HPDE6-E6E7 (cell line): ENCODE data around the gene METTL14.

Experiments used
- DNase-seq: peaks from one replicate; pipeline ENCODE4 v3.0.0; 2011; ENCODE audit warnings: missing footprints; ENCODE audit errors: extremely low spot score

METTL14 gene

DNA sequence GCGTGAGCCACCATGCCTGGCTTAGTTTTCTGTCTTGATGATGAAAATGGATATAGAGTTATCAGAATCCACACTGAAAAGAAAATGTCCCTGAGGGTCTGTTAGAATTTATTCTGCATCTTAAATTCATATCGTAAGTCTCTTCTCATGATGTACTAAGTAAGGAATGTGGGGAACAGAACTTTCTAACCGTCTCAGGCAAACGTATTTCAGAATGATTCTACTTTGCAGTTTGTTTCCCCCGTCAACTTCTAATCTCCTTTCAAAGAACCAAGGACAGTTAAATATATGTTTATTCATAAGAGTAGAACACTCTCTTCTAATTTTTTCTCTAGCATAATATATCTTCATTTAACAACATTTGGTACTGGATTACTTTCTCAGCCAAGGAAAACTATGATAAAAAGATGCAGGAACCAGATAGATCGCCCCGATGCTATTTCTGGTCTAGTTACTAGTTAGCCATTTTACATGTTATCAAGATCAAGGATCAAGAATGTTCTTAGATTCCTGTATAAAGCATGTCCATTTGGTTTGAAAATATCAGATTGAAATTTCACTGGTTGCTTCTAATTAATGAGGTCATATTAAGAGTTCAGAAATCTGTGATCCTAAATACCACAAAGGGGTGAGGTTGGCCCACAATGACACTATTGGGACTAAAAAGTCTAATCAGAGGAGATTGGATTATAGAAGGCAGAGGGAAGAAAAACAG lies 49.5 kb downstream of the METTL14 start:
- DNase-seq = no peak

GRCh38 chr4:118736900-118737299 lies 51.7 kb downstream of the METTL14 start:
- no peak for DNase-seq

- no peak for DNase-seq
These were observed 52.9 kb downstream of the METTL14 start for GRCh38 chr4:118738090-118738489.

DNA sequence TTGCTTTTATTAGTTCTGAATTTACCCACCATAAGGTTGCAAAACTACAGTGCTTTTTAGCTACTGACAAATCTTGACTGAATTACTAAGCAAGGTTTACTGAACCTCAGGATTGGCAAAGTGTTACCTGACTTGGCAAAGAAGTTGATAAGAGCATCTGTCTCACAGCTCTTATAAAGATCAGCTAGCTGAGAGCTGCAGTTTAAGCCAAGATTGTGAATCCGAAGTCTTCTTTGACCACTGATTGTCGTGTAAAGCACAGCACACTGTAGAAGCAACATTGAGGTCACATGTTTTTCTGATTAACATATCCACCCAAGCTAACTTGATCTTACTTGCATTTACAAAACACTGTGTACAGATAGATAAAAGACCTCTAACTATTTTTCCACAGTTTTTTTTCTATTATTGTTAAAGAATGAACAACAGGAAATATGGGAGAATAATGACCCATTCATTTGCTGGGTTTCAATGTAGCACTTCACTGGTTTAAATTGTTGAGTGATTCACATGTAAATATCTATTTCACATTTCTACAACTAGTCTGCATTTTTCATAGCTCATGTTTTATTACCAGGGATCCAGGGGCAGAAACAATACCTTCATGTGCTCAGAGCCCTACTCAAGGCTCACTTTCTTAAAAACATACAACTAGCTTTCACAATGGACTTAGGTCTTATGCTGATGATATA lies 54.0 kb downstream of the METTL14 start:
- no peak for DNase-seq

DNA sequence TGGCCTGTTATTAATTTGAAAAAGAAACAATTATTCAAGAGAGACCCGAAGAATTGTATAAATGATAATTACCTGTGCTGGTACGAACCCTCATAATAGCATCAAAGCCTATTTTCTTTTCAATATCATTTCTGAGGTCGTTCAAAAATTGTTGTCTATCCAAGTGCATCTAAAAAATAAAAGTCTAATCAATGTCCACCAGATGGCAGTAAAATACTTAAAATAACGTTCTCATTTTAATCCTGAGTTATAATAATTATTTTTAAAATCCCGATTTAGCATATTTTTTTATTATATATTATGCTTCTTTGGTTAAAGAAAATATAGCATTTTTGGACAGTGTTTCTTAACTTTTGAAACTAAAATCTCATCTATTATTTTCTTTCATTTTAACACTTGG lies 55.7 kb downstream of the METTL14 start:
- no peak for DNase-seq

- DNase-seq = no peak
These were observed 56.2 kb downstream of the METTL14 start for GRCh38 chr4:118741301-118741855.

DNA sequence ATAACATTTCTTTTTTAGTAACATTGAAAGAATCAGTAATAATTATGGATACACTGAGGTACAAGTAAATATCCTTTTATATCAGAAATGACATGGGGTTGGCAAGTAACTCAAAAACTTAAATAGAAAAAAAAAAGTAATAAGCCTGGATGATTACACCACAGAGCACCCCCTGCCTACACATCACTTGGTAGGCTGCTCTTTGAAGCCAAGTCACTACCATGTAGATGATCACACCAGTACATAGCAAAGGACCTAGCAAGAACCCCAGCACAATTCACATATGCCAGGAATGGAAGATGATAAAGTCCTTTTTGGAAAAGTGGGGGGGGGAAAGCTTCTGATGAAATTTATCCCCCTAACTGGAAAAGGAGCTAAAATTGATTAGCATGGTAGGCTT lies 56.9 kb downstream of the METTL14 start:
- DNase-seq = no peak

GRCh38 chr4:118743867-118744266 lies 58.7 kb downstream of the METTL14 start:
- DNase-seq = no peak

GRCh38 chr4:118745357-118745756 lies 60.2 kb downstream of the METTL14 start:
- DNase-seq = no peak

- no peak for DNase-seq
These were observed 61.2 kb downstream of the METTL14 start for GRCh38 chr4:118746251-118746919.

- DNase-seq = no peak
These were observed 64.3 kb downstream of the METTL14 start for GRCh38 chr4:118749347-118749988.

- DNase-seq = no peak
These were observed 66.6 kb downstream of the METTL14 start for GRCh38 chr4:118751629-118752323.

- no peak for DNase-seq
These were observed 67.4 kb downstream of the METTL14 start for GRCh38 chr4:118752551-118752950.

DNA sequence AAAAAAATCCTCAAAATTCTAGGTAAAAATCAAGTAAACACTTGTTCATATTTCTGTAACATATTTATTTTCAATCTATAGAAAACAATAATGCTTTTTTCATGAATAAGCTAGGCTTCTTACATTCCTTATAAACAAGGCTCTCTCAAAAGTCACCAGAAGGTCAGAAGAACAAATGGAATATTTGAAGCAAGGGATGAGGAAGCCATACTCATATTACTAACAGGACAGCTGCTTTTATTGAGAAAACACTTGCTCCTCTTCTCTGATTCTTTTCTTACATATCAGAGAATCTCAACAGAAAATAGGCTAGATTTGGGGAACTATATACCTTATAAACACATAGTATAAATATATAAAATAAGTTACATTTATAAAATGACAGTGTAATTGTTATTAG lies 67.9 kb downstream of the METTL14 start:
- no peak for DNase-seq

- no peak for DNase-seq
These were observed 68.5 kb downstream of the METTL14 start for GRCh38 chr4:118753685-118754084.

DNA sequence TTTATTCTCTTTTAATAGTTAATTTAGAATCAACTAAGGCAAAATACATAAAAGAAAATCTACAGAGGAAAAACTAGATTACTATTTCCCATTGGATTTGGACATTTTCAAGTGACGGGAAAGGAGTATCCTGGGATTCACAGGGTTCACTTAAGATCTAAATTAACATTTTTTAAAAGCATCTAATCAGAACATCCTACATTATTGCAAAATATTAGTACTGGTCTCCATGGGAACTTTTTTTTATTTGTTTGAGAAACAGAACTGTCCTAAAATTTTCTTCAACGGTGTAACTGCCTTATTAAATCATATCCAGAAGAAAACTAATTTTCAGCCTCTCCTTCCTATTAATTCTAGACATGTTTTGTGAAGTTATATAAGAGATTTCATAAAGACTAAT lies 69.7 kb downstream of the METTL14 start:
- DNase-seq = no peak

DNA sequence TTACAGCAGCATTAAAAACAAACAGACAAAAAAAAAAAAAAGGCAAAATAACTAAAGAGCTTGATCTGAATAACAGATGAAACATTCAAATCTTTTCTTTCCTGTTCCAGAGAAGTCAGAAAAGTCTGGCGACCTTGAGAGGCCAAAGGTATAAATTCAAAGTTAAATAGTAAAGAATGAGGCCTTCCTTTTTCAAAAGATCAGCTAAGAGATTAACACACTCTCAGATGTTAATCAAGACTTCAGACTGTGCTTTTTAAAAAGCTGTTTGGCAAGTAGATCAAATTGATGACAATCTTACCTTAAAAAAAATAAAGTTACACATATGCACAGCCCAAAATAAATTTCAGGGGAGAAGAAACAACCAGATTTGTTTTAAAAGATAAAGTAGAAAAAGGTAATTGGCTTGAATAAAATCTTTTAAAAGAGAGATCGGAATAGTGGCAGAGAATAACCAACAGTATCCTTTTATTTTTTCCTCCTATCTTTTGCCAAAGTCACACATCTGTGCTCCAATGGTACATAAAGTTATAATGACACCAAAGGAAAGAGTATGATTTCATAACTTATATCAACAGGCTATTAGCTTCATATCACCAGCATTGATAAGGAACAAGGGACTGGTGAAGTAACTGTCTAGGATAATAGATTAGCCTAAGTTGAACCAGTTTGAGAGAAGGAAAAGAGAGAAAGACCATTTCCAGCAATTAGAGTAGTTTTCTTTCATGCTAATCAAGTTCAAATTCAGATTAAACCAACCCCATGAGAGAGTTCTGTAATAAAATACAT lies 70.4 kb downstream of the METTL14 start:
- DNase-seq = no peak

DNA sequence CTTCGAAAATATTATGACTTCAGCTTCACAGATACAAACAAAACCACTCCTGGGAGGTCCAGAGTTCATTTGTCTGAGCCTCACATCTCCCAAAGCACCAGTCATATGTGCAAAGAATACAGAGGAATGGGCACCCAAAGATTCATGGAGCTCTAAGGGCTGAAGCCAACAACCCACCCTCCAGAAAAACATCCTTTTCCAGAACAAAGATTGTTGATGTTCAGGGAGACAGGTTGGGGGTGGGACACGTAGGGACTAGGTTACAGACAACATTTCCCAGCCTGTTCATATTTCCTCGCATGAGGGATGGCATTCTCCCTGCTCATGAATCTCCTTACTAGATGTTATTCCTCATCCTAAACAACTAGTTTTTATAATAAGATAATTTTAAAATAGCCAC lies 71.2 kb downstream of the METTL14 start:
- no peak for DNase-seq

DNA sequence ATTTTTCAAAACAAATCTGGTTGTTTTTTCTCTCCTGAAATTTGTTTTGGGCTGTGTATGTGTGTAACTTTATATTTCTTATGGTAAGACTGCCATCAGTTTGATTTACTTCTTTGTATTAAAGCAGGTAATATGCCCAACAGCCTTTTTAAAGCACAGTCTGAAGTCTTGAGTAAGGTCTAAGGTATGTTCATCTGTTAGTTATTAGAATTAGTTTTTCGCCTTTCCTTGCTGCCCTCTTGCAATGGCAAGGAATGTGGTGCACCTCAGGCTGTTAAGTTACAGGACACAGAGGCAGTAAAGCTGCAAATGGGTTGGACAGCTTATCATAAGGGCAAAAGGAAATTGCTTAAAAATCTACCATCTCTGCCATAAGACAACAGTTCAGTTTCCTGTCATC lies 71.8 kb downstream of the METTL14 start:
- DNase-seq = no peak

- DNase-seq = no peak
These were observed 72.6 kb downstream of the METTL14 start for GRCh38 chr4:118757761-118758251.

- DNase-seq = no peak
These were observed 73.1 kb downstream of the METTL14 start for GRCh38 chr4:118758293-118758692.
